CD4-positive, alpha-beta T cell treated with Interleukin-15 for 4 hours (primary cell): ENCODE results near the gene ABCF1.

Source experiments
- DNase-seq: peaks from one replicate; pipeline ENCODE4 v3.0.0-alpha.2; 2020; ENCODE audit warnings: low spot score

ABCF1 gene

GRCh38 chr6:30626484-30627366 is 55.5 kb downstream of the ABCF1 start, which contains the start of gene ATAT1:
ATAT1 (plus strand) TSS chr6:30626874.
- DNase-seq, result peak; percentile 87

GRCh38 chr6:30635834-30636233 is 64.6 kb downstream of the ABCF1 start:
- DNase-seq, result no peak

- no peak for DNase-seq
These were observed 69.2 kb downstream of the ABCF1 start for GRCh38 chr6:30640481-30640880.

GRCh38 chr6:30641048-30641447 is 69.8 kb downstream of the ABCF1 start:
- DNase-seq, result no peak
